Measurements from ENCODE around the gene PTPRK. TPM values are rescaled to one million over a fixed set of nuclear protein-coding genes. Genes with fewer than 3 reads are reported as not detected.

The PTPRK gene
- polyA plus RNA-seq, 3 donors: 0.01 TPM; not detected in 2

GRCh38 chr6:128278836-128279235 lies 241.6 kb downstream of the PTPRK start:
- no peaks in the 10 kb centered on the region for H3K4me1 Mint-ChIP-seq

GRCh38 chr6:128277379-128277778 lies 243.0 kb downstream of the PTPRK start:
- Mint-ChIP-seq H3K27ac (no peak overlapping the region), H3K36me3 (no peaks in the 10 kb centered on the region), H3K4me1 (no peaks in the 10 kb centered on the region), H3K27me3 (ENCODE audit: low read depth in 3 of 3) (no peaks in the 10 kb centered on the region), H3K9me3 (peaks cover 0 to 4% (median 0%) of the 10 kb centered on the region in 7 donors), H3K4me3 (no peak overlapping the region)
- no peaks in the 10 kb centered on the region for H3K27me3 ChIP-seq (ENCODE audit: control insufficient read depth in 2 of 2, insufficient read depth in 2 of 2, low read length in 2 of 2)
- H3K27ac ChIP-seq (ENCODE audit: low read depth in 1 of 2, low read length in 2 of 2): no peak overlapping the region
- no peak overlapping the region for H3K4me3 ChIP-seq (replicated peaks in 1 of 3; ENCODE audit: low read depth in 2 of 3, low read length in 3 of 3)
- H3K4me1 ChIP-seq (ENCODE audit: control insufficient read depth in 1 of 2, insufficient read depth in 2 of 2, low read length in 2 of 2): no peaks in the 10 kb centered on the region
- no peaks in the 10 kb centered on the region for H3K9me3 ChIP-seq (replicated peaks in 1 of 2; ENCODE audit: control insufficient read depth in 1 of 2, insufficient read depth in 1 of 2, low read length in 2 of 2)
- no peak for DNase-seq
- H4K20me1 ChIP-seq (ENCODE audit: insufficient read depth, low read length): no peaks in the 10 kb centered on the region
- H3K4me2 ChIP-seq (replicated peaks; ENCODE audit: extremely low read depth, low read length, poor library complexity, severe bottlenecking): no peak overlapping the region
- TF ChIP-seq CTCF (IDR thresholded peaks at IDR 0.05): no peak
- H3K36me3 ChIP-seq (replicated peaks in 1 of 2; ENCODE audit: control insufficient read depth in 1 of 2, insufficient read depth in 2 of 2, low read length in 2 of 2): no peaks in the 10 kb centered on the region
- no peaks in the 10 kb centered on the region for H3K79me2 ChIP-seq (ENCODE audit: insufficient read depth, low read length)
- intact Hi-C loops (cut with micrococcal nuclease): no loop called here
- no peak overlapping the region for H2AFZ ChIP-seq (ENCODE audit: insufficient read depth, low read depth, low read length, poor library complexity, severe bottlenecking)
- H3K9ac ChIP-seq (ENCODE audit: insufficient read depth, low read length, poor library complexity, severe bottlenecking): no peak overlapping the region
- WGBS (ENCODE audit: insufficient coverage): 100% methylated on average over 1 of the region's 3 CpGs

More at GRCh38 chr6:128278836-128279235, 241.6 kb downstream of the PTPRK start:
- WGBS (ENCODE audit: insufficient coverage): no CpG with 5 or more reads among the region's 1 CpG
- no peak overlapping the region for H3K9ac ChIP-seq (ENCODE audit: insufficient read depth, low read length, poor library complexity, severe bottlenecking)
- H3K4me2 ChIP-seq (replicated peaks; ENCODE audit: extremely low read depth, low read length, poor library complexity, severe bottlenecking): no peak overlapping the region
- Mint-ChIP-seq H3K27ac (no peak overlapping the region), H3K27me3 (ENCODE audit: low read depth in 3 of 3) (no peaks in the 10 kb centered on the region), H3K9me3 (peaks cover 0 to 4% (median 0%) of the 10 kb centered on the region in 7 donors), H3K36me3 (no peaks in the 10 kb centered on the region), H3K4me3 (no peak overlapping the region)
- no peaks in the 10 kb centered on the region for H3K79me2 ChIP-seq (ENCODE audit: insufficient read depth, low read length)
- no peaks in the 10 kb centered on the region for H3K4me1 ChIP-seq (ENCODE audit: control insufficient read depth in 1 of 2, insufficient read depth in 2 of 2, low read length in 2 of 2)
- H2AFZ ChIP-seq (ENCODE audit: insufficient read depth, low read depth, low read length, poor library complexity, severe bottlenecking): no peak overlapping the region
- intact Hi-C loops (cut with micrococcal nuclease): no loop called here
- DNase-seq: no peak
- no peaks in the 10 kb centered on the region for H3K9me3 ChIP-seq (replicated peaks in 1 of 2; ENCODE audit: control insufficient read depth in 1 of 2, insufficient read depth in 1 of 2, low read length in 2 of 2)
- H3K36me3 ChIP-seq (replicated peaks in 1 of 2; ENCODE audit: control insufficient read depth in 1 of 2, insufficient read depth in 2 of 2, low read length in 2 of 2): no peaks in the 10 kb centered on the region
- no peak overlapping the region for H3K4me3 ChIP-seq (replicated peaks in 1 of 3; ENCODE audit: low read depth in 2 of 3, low read length in 3 of 3)
- no peak for TF ChIP-seq CTCF (IDR thresholded peaks at IDR 0.05)
- H4K20me1 ChIP-seq (ENCODE audit: insufficient read depth, low read length): no peaks in the 10 kb centered on the region
- H3K27me3 ChIP-seq (ENCODE audit: control insufficient read depth in 2 of 2, insufficient read depth in 2 of 2, low read length in 2 of 2): no peaks in the 10 kb centered on the region
- H3K27ac ChIP-seq (ENCODE audit: low read depth in 1 of 2, low read length in 2 of 2): no peak overlapping the region

Data from CD14-positive monocyte (primary cell).